GM23248 (cell line): ENCODE results near the gene CREB1. TPM values are rescaled to one million over a fixed set of nuclear protein-coding genes. Genes with fewer than 3 reads are reported as not detected.
"Not testable (repeated sequence)": the region's sequence is repeated elsewhere in the genome, so short reads cannot be mapped to it uniquely, and the experiment has no call there.

Source experiments
- DNase-seq: peaks from one replicate; pipeline ENCODE4 v3.0.0-alpha.2; 2015
- H2AFZ ChIP-seq: fragments of 200-600 bp; sonication (generic); 2 replicates; pipeline ENCODE4 v1.6.1; 2016; ENCODE audit warnings: antibody characterized with exemption
- H3F3A ChIP-seq: fragments of 200-600 bp; sonication (generic); 2 replicates; pipeline ENCODE4 v1.6.1; 2016; ENCODE audit warnings: mild to moderate bottlenecking, antibody characterized with exemption, mixed run types; ENCODE audit not compliant: insufficient read depth
- H3K27ac ChIP-seq: fragments of 200-600 bp; sonication (generic); 2 replicates; pipeline ENCODE4 v1.5.1; 2016; ENCODE audit warnings: mild to moderate bottlenecking
- H3K27me3 ChIP-seq: fragments of 200-600 bp; sonication (generic); replicated peaks from 2 replicates; pipeline ENCODE4 v1.6.1; 2016; ENCODE audit warnings: mild to moderate bottlenecking; ENCODE audit not compliant: insufficient read depth
- H3K36me3 ChIP-seq: fragments of 200-600 bp; sonication (generic); 2 replicates; pipeline ENCODE4 v1.6.1; 2016; ENCODE audit warnings: low read depth, mild to moderate bottlenecking
- H3K4me1 ChIP-seq: fragments of 200-600 bp; sonication (generic); 2 replicates; pipeline ENCODE4 v1.6.1; 2016; ENCODE audit warnings: mild to moderate bottlenecking; ENCODE audit not compliant: insufficient read depth
- H3K4me2 ChIP-seq: fragments of 200-600 bp; sonication (generic); one replicate; pipeline ENCODE4 v1.6.1; 2016; ENCODE audit warnings: mild to moderate bottlenecking; ENCODE audit not compliant: unreplicated experiment
- H3K4me3 ChIP-seq: fragments of 200-600 bp; sonication (generic); 2 replicates; pipeline ENCODE4 v1.5.1; 2016; ENCODE audit warnings: mild to moderate bottlenecking
- H3K79me2 ChIP-seq: fragments of 200-600 bp; sonication (generic); 2 replicates; pipeline ENCODE4 v1.6.1; 2016; ENCODE audit warnings: mild to moderate bottlenecking; ENCODE audit not compliant: insufficient read depth
- H3K9ac ChIP-seq: fragments of 200-600 bp; sonication (generic); 2 replicates; pipeline ENCODE4 v1.6.1; 2016; ENCODE audit warnings: mild to moderate bottlenecking
- H3K9me2 ChIP-seq: fragments of 200-600 bp; sonication (generic); 2 replicates; pipeline ENCODE4 v1.6.1; 2016; ENCODE audit warnings: mixed run types, mild to moderate bottlenecking, moderate library complexity; ENCODE audit not compliant: insufficient read depth
- H3K9me3 ChIP-seq: fragments of 200-600 bp; sonication (generic); one replicate; pipeline ENCODE4 v1.6.1; 2017; ENCODE audit warnings: low read depth
- H4K20me1 ChIP-seq: fragments of 200-600 bp; sonication (generic); 2 replicates; pipeline ENCODE4 v1.6.0; 2016; ENCODE audit not compliant: insufficient read depth
- EZH2 ChIP-seq: fragments of 200-600 bp; sonication (generic); IDR thresholded peaks from 2 replicates; pipeline ENCODE4 v1.6.1; 2018; ENCODE audit warnings: antibody characterized with exemption, mild to moderate bottlenecking; ENCODE audit not compliant: insufficient read depth, poor library complexity, severe bottlenecking
- EZH2phosphoT487 ChIP-seq: fragments of 200-600 bp; sonication (generic); IDR thresholded peaks from 2 replicates; pipeline ENCODE4 v1.6.1; 2018; ENCODE audit warnings: antibody characterized with exemption, moderate library complexity, mild to moderate bottlenecking, low read depth; ENCODE audit not compliant: insufficient read depth
- WGBS, 2 experiments: methylation state at CpG; one replicate each; pipeline ENCODE4 v1.1.6; 2015 to 2017; ENCODE audit warnings: low lambda C conversion rate in 2 of 2, low coverage in 1 of 2; ENCODE audit errors: missing lambda C conversion rate in 2 of 2; 5-methylcytosine and 5-hydroxymethylcytosine counted together
- in situ Hi-C: fragments of 300-500 bp; cut with MboI; formaldehyde crosslinking; loops from 2 replicates; pipeline ENCODE4 v1.15.0; 2020
- polyA plus RNA-seq: library from polyadenylated mRNA; unstranded; fragments of >200 nt; fragmentation: Nextera tagmentation; extraction: Ambion mirVana; gene quantifications from 2 replicates; pipeline ENCODE4 v1.2.1, GENCODE V29; 2016
- total RNA-seq: library from RNA; depleted of rRNA; stranded (reverse); fragments of >200 nt; shearing (Covaris generic); gene quantifications from 2 replicates; pipeline ENCODE4 v1.2.3, GENCODE V29; 2014

Gene CREB1
- total and polyA plus RNA-seq, 2 experiments from 2014 or later = 37.7 to 71.8 TPM

DNA sequence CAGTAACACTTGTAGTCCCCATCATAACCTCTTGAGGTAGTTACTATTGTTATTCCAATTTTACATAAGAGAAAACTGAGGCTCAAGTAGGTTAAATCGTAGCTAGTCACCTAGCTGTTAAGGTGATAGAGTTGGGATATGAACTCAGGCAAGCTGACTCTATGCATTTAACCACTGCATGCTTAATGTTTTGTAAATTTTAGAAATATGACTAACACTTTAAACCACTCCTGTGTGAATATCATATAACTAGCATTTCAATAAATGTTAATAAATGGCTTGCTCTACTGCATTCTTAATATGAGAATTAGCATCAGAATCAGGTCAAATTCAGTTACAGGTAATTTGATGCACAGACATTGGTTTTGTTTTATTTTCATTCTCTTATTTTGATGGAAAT, 35.6 kb upstream of the CREB1 start:
- no peaks in the 10 kb centered on the region for H4K20me1 ChIP-seq
- WGBS, 2 experiments = 95 to 96% methylated on average over 1 of the region's 1 CpG
- no peaks in the 10 kb centered on the region for H3K36me3 ChIP-seq
- TF ChIP-seq EZH2phosphoT487 (no peak), EZH2 (no peak)
- H3K27ac ChIP-seq = no peak overlapping the region
- H2AFZ ChIP-seq = no peak overlapping the region
- H3K4me2 ChIP-seq = no peak overlapping the region
- H3K4me1 ChIP-seq = 0 out of 2 replicates have a peak, but pooled peaks cover 9% of the 10 kb centered on the region
- no peaks in the 10 kb centered on the region for H3K79me2 ChIP-seq
- H3K9me2 ChIP-seq = no peaks in the 10 kb centered on the region
- H3K9ac ChIP-seq = no peak overlapping the region
- no peaks in the 10 kb centered on the region for H3K27me3 ChIP-seq
- H3K9me3 ChIP-seq = no peaks in the 10 kb centered on the region
- in situ Hi-C loops = loop anchor here (25.0 kb wide), 1 partner anchor 807 kb away; no protein-coding TSS in a partner anchor
- no peak for DNase-seq
- H3F3A ChIP-seq = peaks cover 4% of the 10 kb centered on the region
- no peak overlapping the region for H3K4me3 ChIP-seq

DNA sequence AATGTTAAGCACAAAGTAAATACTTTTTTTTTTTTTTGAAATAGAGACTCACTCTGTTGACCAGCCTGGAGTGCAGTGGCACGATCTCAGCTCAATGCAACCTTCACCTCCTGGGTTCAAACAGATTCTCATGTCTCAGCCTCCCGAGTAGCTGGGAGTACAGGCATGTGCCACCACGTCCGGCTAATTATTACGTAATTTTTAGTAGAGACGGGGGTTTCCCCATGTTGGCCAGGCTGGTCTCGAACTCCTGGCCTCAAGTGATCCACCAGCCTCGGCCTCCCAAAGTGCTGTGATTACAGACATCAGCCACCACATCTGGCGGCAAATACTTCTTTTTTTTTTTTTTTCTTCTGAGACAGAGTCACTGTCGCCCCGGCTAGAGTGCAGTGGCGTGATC, 32.8 kb upstream of the CREB1 start:
- H3K4me1 ChIP-seq = not testable (repeated sequence)
- in situ Hi-C loops = loop anchor here (25.0 kb wide), 1 partner anchor 810 kb away; no protein-coding TSS in a partner anchor

DNA sequence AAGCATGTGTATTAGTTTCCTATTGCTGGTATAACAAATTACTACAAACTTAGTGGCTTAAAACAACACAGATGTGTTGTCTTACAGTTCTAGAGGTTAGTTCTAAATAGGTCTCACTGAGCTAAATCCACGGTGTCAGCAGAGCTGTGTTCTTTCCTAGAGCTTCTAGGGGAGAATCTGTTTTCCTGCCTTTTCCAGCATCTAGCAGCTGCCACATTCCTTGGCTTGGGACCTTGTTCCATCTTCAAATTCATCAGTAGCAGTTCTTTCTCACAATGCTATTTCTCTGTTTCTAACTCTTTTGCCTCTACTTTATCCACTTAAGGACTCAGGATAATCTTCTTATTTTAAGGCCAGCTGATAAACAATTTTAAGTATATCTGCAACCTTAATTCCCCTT, 32.2 kb upstream of the CREB1 start:
- 92 to 96% methylated on average over 1 of the region's 1 CpG for WGBS, 2 experiments
- TF ChIP-seq EZH2phosphoT487 (no peak), EZH2 (no peak)
- Histone ChIP-seq H3K4me3 (no peak overlapping the region), H3K27ac (no peak overlapping the region), H3K4me1 (no peaks in the 10 kb centered on the region), H4K20me1 (no peaks in the 10 kb centered on the region), H3K27me3 (no peaks in the 10 kb centered on the region), H2AFZ (no peak overlapping the region), H3K9ac (no peak overlapping the region), H3K79me2 (no peaks in the 10 kb centered on the region), H3K9me3 (no peaks in the 10 kb centered on the region), H3K36me3 (no peaks in the 10 kb centered on the region), H3F3A (no peaks in the 10 kb centered on the region), H3K9me2 (no peaks in the 10 kb centered on the region), H3K4me2 (no peak overlapping the region)
- in situ Hi-C loops = loop anchor here (25.0 kb wide), 1 partner anchor 810 kb away; no protein-coding TSS in a partner anchor
- no peak for DNase-seq

More for the DNA sequence above, 32.8 kb upstream of the CREB1 start:
- WGBS, 2 experiments = 88 to 90% methylated on average over 12 of the region's 12 CpGs
- H3K9me2 ChIP-seq, H3K9ac ChIP-seq, H3K27me3 ChIP-seq, H3K4me3 ChIP-seq, H3K79me2 ChIP-seq, H3K4me2 ChIP-seq, H3K36me3 ChIP-seq, H3K9me3 ChIP-seq, H3K27ac ChIP-seq, H3F3A ChIP-seq, DNase-seq, H2AFZ ChIP-seq, H4K20me1 ChIP-seq: not testable (repeated sequence)

DNA sequence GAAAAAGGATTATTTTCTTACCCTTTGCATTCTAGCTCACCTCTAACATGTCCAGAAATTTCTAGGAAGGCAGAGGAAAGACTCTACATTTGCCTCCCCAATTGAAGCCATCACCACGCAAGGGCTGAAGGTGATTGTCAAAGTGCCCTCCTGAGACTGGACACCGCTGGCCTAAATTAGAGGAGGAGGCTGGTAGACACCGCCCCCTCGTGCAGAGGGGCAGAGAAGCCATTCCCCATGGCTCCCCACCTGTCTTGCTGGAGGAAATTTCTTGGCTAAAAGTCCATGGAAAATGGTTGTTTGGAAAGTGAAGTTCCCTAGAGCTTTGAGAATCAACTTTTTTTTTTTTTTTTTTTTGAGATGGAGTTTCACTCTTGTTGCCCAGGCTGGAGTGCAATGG, 31.3 kb upstream of the CREB1 start:
- H3F3A ChIP-seq = peaks cover 6% of the 10 kb centered on the region
- in situ Hi-C loops = loop anchor here (25.0 kb wide), 1 partner anchor 811 kb away; no protein-coding TSS in a partner anchor
- H2AFZ ChIP-seq = no peak overlapping the region
- no peaks in the 10 kb centered on the region for H4K20me1 ChIP-seq
- H3K9me2 ChIP-seq = no peaks in the 10 kb centered on the region
- WGBS, 2 experiments = 49 to 60% methylated on average over 4 of the region's 4 CpGs
- TF ChIP-seq EZH2phosphoT487 (no peak), EZH2 (no peak)
- H3K4me1 ChIP-seq = peaks cover 8% of the 10 kb centered on the region
- H3K4me2 ChIP-seq = no peak overlapping the region
- DNase-seq = no peak
- no peak overlapping the region for H3K27ac ChIP-seq
- H3K79me2 ChIP-seq = no peaks in the 10 kb centered on the region
- H3K4me3 ChIP-seq = no peak overlapping the region
- no peaks in the 10 kb centered on the region for H3K27me3 ChIP-seq
- H3K9ac ChIP-seq = no peak overlapping the region
- H3K9me3 ChIP-seq = no peaks in the 10 kb centered on the region
- no peaks in the 10 kb centered on the region for H3K36me3 ChIP-seq

DNA sequence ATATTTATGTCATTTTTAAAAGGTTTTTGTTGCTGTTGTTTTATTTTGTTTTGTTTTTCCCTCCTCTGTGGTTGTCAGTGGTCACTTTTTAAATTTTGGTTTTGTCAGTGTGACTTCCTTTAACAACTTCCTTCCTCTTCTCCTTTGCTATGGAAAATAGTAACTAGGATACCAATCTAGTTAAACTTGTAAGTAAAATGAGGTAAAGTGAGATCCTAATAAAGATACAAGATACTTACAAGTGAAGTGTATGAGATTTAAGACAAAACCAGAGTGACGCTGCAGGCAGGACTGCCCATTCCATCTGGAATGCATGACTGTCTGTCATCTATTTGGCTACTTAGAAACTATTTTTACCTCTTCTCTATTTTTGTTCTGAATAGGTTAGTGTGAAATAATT, 30.6 kb upstream of the CREB1 start:
- H3K4me1 ChIP-seq = peaks cover 15% of the 10 kb centered on the region
- no peaks in the 10 kb centered on the region for H3K79me2 ChIP-seq
- TF ChIP-seq EZH2 (no peak), EZH2phosphoT487 (no peak)
- no peaks in the 10 kb centered on the region for H3K9me2 ChIP-seq
- 97 to 98% methylated on average over 1 of the region's 1 CpG for WGBS, 2 experiments
- H3K27me3 ChIP-seq = no peaks in the 10 kb centered on the region
- H3K4me2 ChIP-seq = no peak overlapping the region
- H3K9me3 ChIP-seq = no peaks in the 10 kb centered on the region
- H3F3A ChIP-seq = peaks cover 13% of the 10 kb centered on the region
- no peaks in the 10 kb centered on the region for H3K36me3 ChIP-seq
- H2AFZ ChIP-seq = no peak overlapping the region
- H4K20me1 ChIP-seq = no peaks in the 10 kb centered on the region
- H3K9ac ChIP-seq = no peak overlapping the region
- H3K27ac ChIP-seq = no peak overlapping the region
- no peak for DNase-seq
- no peak overlapping the region for H3K4me3 ChIP-seq
- in situ Hi-C loops = loop anchor here (25.0 kb wide), 1 partner anchor 812 kb away; no protein-coding TSS in a partner anchor
